PC-3 (cell line): ENCODE data around the gene TPRG1. TPM values are rescaled to one million over a fixed set of nuclear protein-coding genes. Genes with fewer than 3 reads are reported as not detected.

Experiments
- ATAC-seq: fragments of 200-7000 bp; cut with Tn5 transposase; 2 replicates; pipeline ENCODE4 v1.9.1; 2020; ENCODE audit warnings: mild to moderate bottlenecking, moderate library complexity
- BruUV-seq: library from RNA; stranded (reverse); fragments of 400-500 nt; replicated peaks from 2 replicates; lab custom pipeline; 2021; lab: Mats Ljungman, UMichigan
- CTCF ChIA-PET: fragments of 300-600 bp; sonication (Branson Sonifier 250); formaldehyde crosslinking; loops from one replicate; lab custom pipeline; 2022; ENCODE audit warnings: antibody characterized with exemption; lab: Charles Lee
- POLR2A ChIA-PET: fragments of 300-600 bp; sonication (Branson Sonifier 250); formaldehyde crosslinking; loops from one replicate; lab custom pipeline; 2022; ENCODE audit warnings: antibody characterized with exemption; ENCODE audit not compliant: unreplicated experiment; lab: Charles Lee
- DNase-seq: peaks from one replicate; pipeline ENCODE4 v3.0.0-alpha.2; 2015
- H2AFZ ChIP-seq: fragments of 300-600 bp; sonication (generic); 2 replicates; pipeline ENCODE4 v1.6.0; 2016; ENCODE audit warnings: antibody characterized with exemption, low read length
- H3F3A ChIP-seq: fragments of 300-600 bp; sonication (generic); one replicate; pipeline ENCODE4 v1.6.0; 2017; ENCODE audit warnings: antibody characterized with exemption, low read length, control low read depth, mild to moderate bottlenecking; ENCODE audit not compliant: unreplicated experiment
- H3K27ac ChIP-seq: fragments of 300-600 bp; sonication (generic); 2 replicates; pipeline ENCODE4 v1.5.1; 2016; ENCODE audit warnings: mild to moderate bottlenecking, low read length
- H3K27me3 ChIP-seq: fragments of 300-600 bp; sonication (generic); 2 replicates; pipeline ENCODE4 v1.6.1; 2016; ENCODE audit warnings: low read length, mixed read lengths
- H3K36me3 ChIP-seq: fragments of 300-600 bp; sonication (generic); 2 replicates; pipeline ENCODE4 v1.6.1; 2016; ENCODE audit warnings: low read depth, mixed run types, low read length, mixed read lengths
- H3K4me1 ChIP-seq: fragments of 300-600 bp; sonication (generic); 2 replicates; pipeline ENCODE4 v1.5.1; 2016; ENCODE audit warnings: low read length; ENCODE audit not compliant: insufficient read depth
- H3K4me2 ChIP-seq: fragments of 300-600 bp; sonication (generic); 2 replicates; pipeline ENCODE4 v1.6.0; 2016; ENCODE audit warnings: low read length
- H3K4me3 ChIP-seq: fragments of 300-600 bp; sonication (generic); 2 replicates; pipeline ENCODE4 v1.5.1; 2016; ENCODE audit warnings: mild to moderate bottlenecking, low read length, mixed read lengths
- H3K79me2 ChIP-seq: fragments of 300-600 bp; sonication (generic); 2 replicates; pipeline ENCODE4 v1.6.1; 2017; ENCODE audit warnings: low read length, mixed read lengths
- H3K9ac ChIP-seq: fragments of 300-600 bp; sonication (generic); 2 replicates; pipeline ENCODE4 v1.6.0; 2016; ENCODE audit warnings: mild to moderate bottlenecking, low read length
- H3K9me2 ChIP-seq: fragments of 300-600 bp; sonication (generic); replicated peaks from 2 replicates; pipeline ENCODE4 v1.6.1; 2016; ENCODE audit warnings: mixed run types, low read length, mixed read lengths
- H3K9me3 ChIP-seq: fragments of 300-600 bp; sonication (generic); 2 replicates; pipeline ENCODE4 v1.6.1; 2016; ENCODE audit warnings: low read length, mixed read lengths
- H4K20me1 ChIP-seq: fragments of 300-600 bp; sonication (generic); 2 replicates; pipeline ENCODE4 v1.6.1; 2016; ENCODE audit warnings: low read length, mixed read lengths
- CTCF ChIP-seq: fragments of 300-600 bp; sonication (generic); conservative IDR thresholded peaks from 2 replicates; pipeline ENCODE4 v1.5.1; 2017; ENCODE audit warnings: antibody characterized with exemption, low read depth, mild to moderate bottlenecking, low read length
- EZH2 ChIP-seq: fragments of 300-600 bp; sonication (generic); IDR thresholded peaks from one replicate; pipeline ENCODE4 v1.6.1; 2017; ENCODE audit warnings: antibody characterized with exemption, mild to moderate bottlenecking, low read length; ENCODE audit not compliant: unreplicated experiment
- EZH2phosphoT487 ChIP-seq: fragments of 300-600 bp; sonication (generic); IDR thresholded peaks from 2 replicates; pipeline ENCODE4 v1.6.1; 2018; ENCODE audit warnings: mild to moderate bottlenecking, antibody characterized with exemption, low read length, borderline replicate concordance
- intact Hi-C: fragments of 100-400 bp; cut with micrococcal nuclease; formaldehyde crosslinking; loops from 2 replicates; pipeline ENCODE4 v1.9.0; 2023
- total RNA-seq: library from RNA; depleted of rRNA; stranded (reverse); fragments of >200 nt; gene quantifications from 2 replicates; pipeline ENCODE4 v1.2.3, GENCODE V29; 2014

TPRG1 gene
- total RNA-seq, 1 experiment from 2014 or later, result 1.2 TPM

DNA sequence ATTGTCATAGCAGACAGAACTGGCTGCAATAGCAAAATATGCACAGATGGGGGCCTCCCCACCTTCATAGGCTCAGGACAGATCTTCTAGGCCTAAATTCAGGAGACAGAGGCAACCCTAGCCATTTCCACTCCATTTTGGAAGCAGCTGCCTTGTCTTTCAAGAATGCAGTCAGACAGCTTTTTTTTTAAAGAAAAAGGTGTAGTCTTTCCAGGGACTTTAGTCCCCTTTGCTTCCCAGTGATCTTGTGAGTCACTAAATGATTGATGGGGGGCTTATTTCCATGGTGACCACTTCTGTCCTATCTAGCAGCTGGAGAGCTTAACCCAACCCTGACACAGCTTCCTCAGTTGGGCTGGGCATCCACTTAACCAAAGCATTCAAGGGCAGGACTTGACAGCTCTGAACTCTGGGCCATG, 165.9 kb downstream of the TPRG1 start:
- no peak overlapping the region for H3K4me3 ChIP-seq
- peaks cover 8% of the 10 kb centered on the region; the same call in 1 of the 2 replicates for H3K9me3 ChIP-seq
- H3K36me3 ChIP-seq, result no peaks in the 10 kb centered on the region
- H3K4me1 ChIP-seq, result peaks cover 21% of the 10 kb centered on the region
- H2AFZ ChIP-seq, result no peak overlapping the region
- ATAC-seq (no peak), DNase-seq (peak; percentile 39)
- BruUV-seq, result no TSS peak
- TF ChIP-seq CTCF (no peak), EZH2phosphoT487 (no peak), EZH2 (no peak)
- no peaks in the 10 kb centered on the region for H3K27me3 ChIP-seq
- no peaks in the 10 kb centered on the region for H3F3A ChIP-seq
- intact Hi-C loops, result no loop called here
- no peaks in the 10 kb centered on the region for H4K20me1 ChIP-seq
- H3K9ac ChIP-seq, result no peak overlapping the region
- no peaks in the 10 kb centered on the region for H3K79me2 ChIP-seq
- H3K4me2 ChIP-seq, result no peak overlapping the region
- no peaks in the 10 kb centered on the region for H3K9me2 ChIP-seq
- no peak overlapping the region for H3K27ac ChIP-seq
- CTCF ChIA-PET, result no interaction called here
- POLR2A ChIA-PET, result no interaction called here

DNA sequence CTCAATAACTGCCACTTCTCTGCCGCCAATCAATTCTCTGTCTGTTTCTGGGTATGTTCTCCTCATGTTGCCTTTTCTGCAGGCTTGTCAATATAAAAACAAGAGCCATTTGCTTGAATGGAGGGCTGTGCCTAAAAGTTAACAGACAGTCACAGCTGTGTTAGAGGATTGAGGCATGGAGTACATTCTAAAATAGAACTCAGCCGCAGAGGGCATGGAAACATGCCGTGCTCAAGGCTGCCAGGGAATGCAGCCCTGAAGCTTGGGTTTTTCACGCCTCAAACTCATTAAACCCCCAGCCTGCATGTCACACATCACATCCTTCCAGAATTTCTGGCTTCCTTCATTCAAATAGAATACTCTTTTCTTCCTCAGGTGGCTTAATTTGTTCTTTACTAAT, 166.6 kb downstream of the TPRG1 start:
- H2AFZ ChIP-seq, result no peak overlapping the region
- ATAC-seq (no peak), DNase-seq (no peak)
- H3K27me3 ChIP-seq, result no peaks in the 10 kb centered on the region
- H3K9me3 ChIP-seq, result peaks cover 8% of the 10 kb centered on the region; the same call in 1 of the 2 replicates
- ChIA-PET CTCF (no interaction called here), POLR2A (no interaction called here)
- no TSS peak for BruUV-seq
- no peaks in the 10 kb centered on the region for H3K36me3 ChIP-seq
- no peaks in the 10 kb centered on the region for H3F3A ChIP-seq
- H3K4me3 ChIP-seq, result no peak overlapping the region
- H3K9me2 ChIP-seq, result no peaks in the 10 kb centered on the region
- H3K4me2 ChIP-seq, result no peak overlapping the region
- no peak overlapping the region for H3K27ac ChIP-seq
- intact Hi-C loops, result no loop called here
- H3K4me1 ChIP-seq, result peaks cover 21% of the 10 kb centered on the region
- H3K79me2 ChIP-seq, result no peaks in the 10 kb centered on the region
- no peaks in the 10 kb centered on the region for H4K20me1 ChIP-seq
- no peak for TF ChIP-seq EZH2
- TF ChIP-seq EZH2phosphoT487, result no peak
- TF ChIP-seq CTCF, result no peak
- no peak overlapping the region for H3K9ac ChIP-seq

DNA sequence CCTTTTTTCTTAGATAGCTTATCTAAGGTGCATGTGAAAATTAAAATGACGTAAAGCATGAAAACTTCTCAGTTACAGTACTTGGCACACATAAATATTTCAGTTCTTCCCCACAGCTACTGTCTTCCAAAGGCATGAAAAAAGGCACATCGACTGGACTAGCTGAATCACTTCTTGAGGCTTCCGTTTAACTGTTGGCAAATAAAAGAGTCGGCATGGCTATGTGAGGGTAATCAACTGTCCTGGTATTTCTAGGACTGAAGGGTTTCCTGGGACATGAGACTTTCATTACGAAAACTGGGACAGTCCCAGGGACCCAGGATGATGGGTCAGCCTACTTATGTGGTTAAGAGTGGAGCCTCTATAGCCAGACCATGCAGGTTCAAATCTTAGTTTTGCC, 168.2 kb downstream of the TPRG1 start:
- Histone ChIP-seq H3K79me2 (no peaks in the 10 kb centered on the region), H3K9ac (no peak overlapping the region), H3K27ac (no peak overlapping the region), H3K36me3 (no peaks in the 10 kb centered on the region), H4K20me1 (no peaks in the 10 kb centered on the region), H3K4me3 (no peak overlapping the region), H3F3A (no peaks in the 10 kb centered on the region), H2AFZ (no peak overlapping the region), H3K4me2 (no peak overlapping the region), H3K9me2 (no peaks in the 10 kb centered on the region), H3K4me1 (peaks cover 7% of the 10 kb centered on the region), H3K9me3 (peaks cover 8% of the 10 kb centered on the region; the same call in 1 of the 2 replicates), H3K27me3 (no peaks in the 10 kb centered on the region)
- intact Hi-C loops, result no loop called here
- no peak for DNase-seq
- no TSS peak for BruUV-seq
- no peak for TF ChIP-seq CTCF
- TF ChIP-seq EZH2phosphoT487, result no peak
- TF ChIP-seq EZH2, result no peak
- POLR2A ChIA-PET, result no interaction called here
- no peak for ATAC-seq
- CTCF ChIA-PET, result no interaction called here
